Measurements from ENCODE around the gene RABEP2. TPM values are rescaled to one million over a fixed set of nuclear protein-coding genes. Genes with fewer than 3 reads are reported as not detected.

RABEP2 gene
- total and polyA plus RNA-seq, 9 of the 15 experiments (the other 6 are each of a cell fraction or from before 2014, with no cell fraction given) = 0.15 to 13.4 (median 3.5) TPM

DNA sequence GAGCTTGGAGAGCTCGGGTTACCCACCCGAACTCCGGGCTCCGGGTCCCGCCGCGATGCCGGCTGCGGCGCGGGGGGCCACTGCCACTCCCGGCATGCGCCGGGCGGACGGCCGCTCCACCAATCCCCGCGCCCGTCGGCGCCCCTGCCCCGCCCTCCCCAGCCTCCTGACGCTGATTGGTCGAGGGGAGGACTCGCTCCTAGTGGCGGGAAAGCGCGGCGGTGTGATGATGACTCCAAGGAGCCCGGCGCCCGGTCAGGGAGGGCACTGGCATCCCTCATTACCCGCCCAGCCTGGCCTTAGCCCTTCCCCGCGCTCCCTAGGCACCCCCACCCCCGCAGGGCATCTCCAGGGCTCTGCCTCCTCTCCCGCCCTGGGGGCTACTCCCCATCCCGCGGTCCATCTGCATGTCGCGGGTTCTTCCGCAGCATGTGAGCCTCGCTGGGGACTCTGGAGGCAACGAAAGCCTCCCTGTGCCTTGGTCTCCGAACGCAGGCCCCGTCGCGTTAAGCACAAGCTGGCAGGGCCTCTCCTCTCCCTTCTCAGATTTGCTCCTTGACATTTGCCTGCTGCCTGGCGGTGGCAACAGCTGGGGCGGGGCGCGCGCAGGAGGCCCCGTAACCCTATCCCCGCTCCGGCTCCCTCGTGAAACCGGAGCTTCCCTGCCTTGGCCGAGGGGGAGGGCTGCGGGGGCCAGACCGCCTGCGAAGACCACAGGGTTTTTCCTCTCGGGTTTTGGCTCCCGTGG is 45.0 kb downstream of the RABEP2 start (continued):
- TF ChIP-seq, protein P1, sequence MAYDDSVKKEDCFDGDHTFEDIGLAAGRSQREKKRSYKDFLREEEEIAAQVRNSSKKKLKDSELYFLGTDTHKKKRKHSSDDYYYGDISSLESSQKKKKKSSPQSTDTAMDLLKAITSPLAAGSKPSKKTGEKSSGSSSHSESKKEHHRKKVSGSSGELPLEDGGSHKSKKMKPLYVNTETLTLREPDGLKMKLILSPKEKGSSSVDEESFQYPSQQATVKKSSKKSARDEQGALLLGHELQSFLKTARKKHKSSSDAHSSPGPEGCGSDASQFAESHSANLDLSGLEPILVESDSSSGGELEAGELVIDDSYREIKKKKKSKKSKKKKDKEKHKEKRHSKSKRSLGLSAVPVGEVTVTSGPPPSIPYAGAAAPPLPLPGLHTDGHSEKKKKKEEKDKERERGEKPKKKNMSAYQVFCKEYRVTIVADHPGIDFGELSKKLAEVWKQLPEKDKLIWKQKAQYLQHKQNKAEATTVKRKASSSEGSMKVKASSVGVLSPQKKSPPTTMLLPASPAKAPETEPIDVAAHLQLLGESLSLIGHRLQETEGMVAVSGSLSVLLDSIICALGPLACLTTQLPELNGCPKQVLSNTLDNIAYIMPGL (CRISPR knock-in tag; IDR thresholded peaks at IDR 0.05) = peak; percentile 75
- TF ChIP-seq SNRNP70 (optimal IDR thresholded peaks at IDR 0.05; ENCODE audit: low read depth, low read length) = no peak
- peak; percentile 46; the same call in 1 of the 2 replicates for TF ChIP-seq NR2C2 (CRISPR knock-in tag; IDR thresholded peaks at IDR 0.05)
- TF ChIP-seq NR2C2 (tag; IDR thresholded peaks at IDR 0.05) = no peak
- TF ChIP-seq FOS (IDR thresholded peaks at IDR 0.05; ENCODE audit: extremely low read depth, insufficient read length) = peak; percentile 78
- TF ChIP-seq MAZ (CRISPR knock-in tag; conservative IDR thresholded peaks at IDR 0.05 in 1 of 2, IDR thresholded peaks at IDR 0.05 in 1 of 2) = peak; percentile 62 to 63; a peak in 3 of 4 replicates
- no peak for TF ChIP-seq ZNF436 (CRISPR knock-in tag; IDR thresholded peaks at IDR 0.05)
- peak; percentile 52; the same call in 1 of the 2 replicates for TF ChIP-seq MBD2 (IDR thresholded peaks at IDR 0.05; ENCODE audit: borderline replicate concordance, low read depth)
- TF ChIP-seq ZNF232 (CRISPR knock-in tag; IDR thresholded peaks at IDR 0.05) = peak; percentile 70; the same call in 1 of the 2 replicates
- peak; percentile 97 to 98 for TF ChIP-seq E2F6 (IDR thresholded peaks at IDR 0.05; ENCODE audit: borderline replicate concordance in 1 of 2, extremely low read depth in 1 of 2, insufficient read depth in 1 of 2, insufficient read length in 1 of 2, low read depth in 1 of 2, low read length in 1 of 2, poor library complexity in 1 of 2, severe bottlenecking in 1 of 2)
- TF ChIP-seq MGA (IDR thresholded peaks at IDR 0.05) = peak; percentile 100
- TF ChIP-seq NRF1 (conservative IDR thresholded peaks at IDR 0.05 in 1 of 2, IDR thresholded peaks at IDR 0.05 in 1 of 2) = peak; percentile 81 to 82; a peak in 3 of 4 replicates
